AG09309 (cell line): ENCODE measurements around the gene AGER.
"Not testable (repeated sequence)": the region's sequence is repeated elsewhere in the genome, so short reads cannot be mapped to it uniquely, and the experiment has no call there.

Experiments
- DNase-seq: peaks from one replicate; pipeline ENCODE4 v3.0.0-alpha.2; 2010; ENCODE audit warnings: low read depth
- H3K4me3 ChIP-seq: 2 replicates; pipeline ENCODE4 v1.5.1; 2011; ENCODE audit warnings: mild to moderate bottlenecking, low read depth, low read length, moderate library complexity; ENCODE audit not compliant: control insufficient read depth
- CTCF ChIP-seq: IDR thresholded peaks from 2 replicates; pipeline ENCODE4 v1.5.1; 2011; ENCODE audit warnings: mild to moderate bottlenecking, low read depth, low read length, inconsistent platforms; ENCODE audit not compliant: insufficient read depth, control insufficient read depth; ENCODE audit errors: missing control alignments

Gene AGER

GRCh38 chr6:32194825-32195651, 11.0 kb upstream of the AGER start:
- H3K4me3 ChIP-seq: peak overlapping the region; percentile 47
- peak; percentile 69 for TF ChIP-seq CTCF
- peak; percentile 18 for DNase-seq

- no peak for DNase-seq
- TF ChIP-seq CTCF: no peak
- H3K4me3 ChIP-seq: no peak overlapping the region
Observed at GRCh38 chr6:32194388-32194787, 10.3 kb upstream of the AGER start.

GRCh38 chr6:32193096-32193495, 9.0 kb upstream of the AGER start:
- DNase-seq, H3K4me3 ChIP-seq: not testable (repeated sequence)

- TF ChIP-seq CTCF: no peak
- no peak within 1 kb of the TSS for H3K4me3 ChIP-seq
- DNase-seq: no peak
Observed at GRCh38 chr6:32192608-32193039, 8.6 kb upstream of the AGER start, which contains the start of gene GPSM3. TSS of gene GPSM3 (minus strand) at chr6:32192643. CDS start at chr6:32192513, 130 bp downstream.

- no peak for TF ChIP-seq CTCF
- DNase-seq: no peak
- H3K4me3 ChIP-seq: no peak overlapping the region
Observed at GRCh38 chr6:32191696-32192607, 7.9 kb upstream of the AGER start.

GRCh38 chr6:32190911-32191677, 7.0 kb upstream of the AGER start:
- no peak for DNase-seq
- no peak for TF ChIP-seq CTCF
- no peak overlapping the region; the same call in 1 of the 2 replicates for H3K4me3 ChIP-seq
